PC-3 (cell line): Measurements from ENCODE around the gene COPS6.

Experiments
- CTCF ChIP-seq: fragments of 300-600 bp; sonication (generic); conservative IDR thresholded peaks from 2 replicates; pipeline ENCODE4 v1.5.1; 2017; ENCODE audit warnings: antibody characterized with exemption, low read depth, mild to moderate bottlenecking, low read length
- EZH2 ChIP-seq: fragments of 300-600 bp; sonication (generic); IDR thresholded peaks from one replicate; pipeline ENCODE4 v1.6.1; 2017; ENCODE audit warnings: antibody characterized with exemption, mild to moderate bottlenecking, low read length; ENCODE audit not compliant: unreplicated experiment
- EZH2phosphoT487 ChIP-seq: fragments of 300-600 bp; sonication (generic); IDR thresholded peaks from 2 replicates; pipeline ENCODE4 v1.6.1; 2018; ENCODE audit warnings: mild to moderate bottlenecking, antibody characterized with exemption, low read length, borderline replicate concordance

DNA sequence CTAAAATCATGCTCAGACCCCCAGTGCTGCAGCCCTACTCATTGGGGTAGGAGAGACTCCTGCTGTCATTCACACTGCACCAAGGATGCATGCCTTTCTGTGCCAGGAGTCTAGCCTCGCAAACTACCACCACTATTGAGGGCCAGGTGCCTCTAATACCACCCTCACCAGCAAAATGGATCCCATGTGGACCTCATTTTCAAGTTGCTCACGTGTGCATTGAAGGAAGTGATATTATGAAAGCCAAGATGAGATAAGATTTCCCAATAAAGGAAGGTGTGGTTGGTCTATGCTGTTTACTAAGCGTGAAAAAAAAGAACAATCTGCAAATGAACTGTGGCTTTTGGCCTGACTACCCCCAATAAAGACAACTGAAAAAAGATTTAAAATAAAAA is 52.8 kb downstream of the COPS6 start:
- no peak for TF ChIP-seq CTCF
- no peak for TF ChIP-seq EZH2
- no peak for TF ChIP-seq EZH2phosphoT487
